Measurements from ENCODE around the gene ADARB1.

ADARB1 gene

DNA sequence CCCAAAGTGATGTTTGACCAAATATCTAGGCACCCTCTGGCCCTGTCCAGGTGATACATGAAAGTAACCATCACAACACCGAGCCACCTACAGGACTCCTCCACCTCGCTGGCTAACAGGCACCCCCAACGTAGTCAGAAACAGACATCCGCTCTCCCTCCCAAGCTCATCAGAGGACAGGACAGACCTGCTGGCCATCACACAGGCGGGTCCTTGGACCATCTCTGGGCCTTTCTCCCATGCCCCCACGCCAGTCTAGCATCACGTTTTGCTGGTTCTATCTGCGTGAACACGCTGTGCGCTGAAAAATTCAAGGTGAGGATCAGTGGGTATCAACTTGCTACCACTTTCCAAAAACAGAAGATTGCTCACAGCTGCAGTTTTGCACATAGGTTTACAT, 21.4 kb upstream of the ADARB1 start:
- no peak for DNase-seq (ENCODE audit: low read depth)
- no peak for TF ChIP-seq CTCF (IDR thresholded peaks at IDR 0.05; ENCODE audit: low read length, missing control alignments)
- H3K4me3 ChIP-seq (replicated peaks; ENCODE audit: low read depth, low read length): no peak overlapping the region

GRCh38 chr21:45053561-45054226, 20.7 kb upstream of the ADARB1 start:
- H3K4me3 ChIP-seq (replicated peaks; ENCODE audit: low read depth, low read length): no peak overlapping the region
- DNase-seq (ENCODE audit: low read depth): no peak
- no peak for TF ChIP-seq CTCF (IDR thresholded peaks at IDR 0.05; ENCODE audit: low read length, missing control alignments)

DNA sequence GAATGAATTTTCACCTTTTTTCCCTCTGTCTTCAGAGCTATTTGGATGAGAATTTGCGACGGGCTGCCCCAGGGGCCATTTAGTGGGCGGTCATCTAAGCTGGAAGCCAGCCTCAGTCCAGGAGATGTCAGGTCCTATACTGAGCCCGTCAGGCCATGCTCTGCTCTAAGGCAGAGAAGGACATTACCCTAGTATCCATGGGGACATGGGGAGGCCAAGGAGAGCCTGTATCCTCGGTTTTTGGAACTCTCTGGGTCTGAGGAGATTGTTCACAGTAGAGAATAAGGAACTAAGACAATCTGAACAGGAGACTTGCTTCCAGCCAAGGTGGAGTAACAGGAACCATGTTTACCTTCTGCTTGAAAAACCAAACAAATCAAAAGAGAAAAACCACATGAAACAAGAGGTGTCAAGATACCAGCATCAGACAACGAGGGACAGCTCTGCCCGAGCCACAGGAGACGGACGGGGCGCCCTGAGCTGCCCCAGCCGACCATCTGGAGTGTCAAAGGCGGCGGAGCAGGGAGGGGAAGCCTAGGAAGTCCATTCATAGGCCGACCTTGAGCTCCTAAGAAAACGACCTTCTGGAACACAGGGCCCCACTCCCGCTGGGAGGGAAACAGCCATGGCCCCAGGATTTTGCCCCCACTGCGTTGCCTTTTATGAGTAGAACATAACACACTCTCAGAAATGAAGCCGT, 20.0 kb upstream of the ADARB1 start:
- no peak overlapping the region for H3K4me3 ChIP-seq (replicated peaks; ENCODE audit: low read depth, low read length)
- no peak for DNase-seq (ENCODE audit: low read depth)
- TF ChIP-seq CTCF (IDR thresholded peaks at IDR 0.05; ENCODE audit: low read length, missing control alignments): no peak

DNA sequence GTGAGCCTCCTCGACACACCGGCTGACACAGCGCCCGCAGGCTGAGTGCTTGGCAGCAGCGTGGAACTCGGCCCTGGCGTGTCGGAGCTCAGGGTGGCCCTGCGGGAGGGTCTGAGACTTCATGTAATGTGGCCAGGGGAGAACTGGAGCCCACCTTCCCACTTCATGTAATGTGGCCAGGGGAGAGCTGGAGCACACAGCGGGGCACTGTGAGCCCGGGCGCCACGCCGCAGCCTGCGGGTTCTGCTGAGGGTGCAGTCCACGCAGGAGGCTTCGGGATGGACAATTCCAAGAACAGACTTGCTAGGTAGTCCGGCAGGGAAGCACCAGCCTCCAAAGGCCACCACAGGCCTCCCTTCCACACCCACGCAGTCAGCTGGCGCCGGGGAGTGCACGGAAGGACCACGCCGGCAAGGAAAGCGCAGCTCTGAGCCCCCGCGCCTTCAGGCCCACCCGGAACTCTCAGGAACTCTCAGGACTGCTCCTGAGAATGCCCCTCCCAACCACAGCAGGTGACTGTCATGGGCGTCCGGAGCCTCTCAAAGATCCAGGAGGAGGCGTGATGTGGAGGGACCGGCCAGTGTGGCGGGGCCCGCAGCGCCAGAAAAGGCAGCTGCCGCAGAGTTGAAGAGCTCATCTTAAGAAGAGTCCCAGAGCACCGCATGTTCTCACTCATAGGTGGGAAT, 19.3 kb upstream of the ADARB1 start:
- no peak for DNase-seq (ENCODE audit: low read depth)
- H3K4me3 ChIP-seq (replicated peaks; ENCODE audit: low read depth, low read length): no peak overlapping the region
- no peak for TF ChIP-seq CTCF (IDR thresholded peaks at IDR 0.05; ENCODE audit: low read length, missing control alignments)

GRCh38 chr21:45055861-45056260, 18.5 kb upstream of the ADARB1 start:
- TF ChIP-seq CTCF (IDR thresholded peaks at IDR 0.05; ENCODE audit: low read length, missing control alignments): no peak
- no peak for DNase-seq (ENCODE audit: low read depth)
- no peak overlapping the region for H3K4me3 ChIP-seq (replicated peaks; ENCODE audit: low read depth, low read length)

DNA sequence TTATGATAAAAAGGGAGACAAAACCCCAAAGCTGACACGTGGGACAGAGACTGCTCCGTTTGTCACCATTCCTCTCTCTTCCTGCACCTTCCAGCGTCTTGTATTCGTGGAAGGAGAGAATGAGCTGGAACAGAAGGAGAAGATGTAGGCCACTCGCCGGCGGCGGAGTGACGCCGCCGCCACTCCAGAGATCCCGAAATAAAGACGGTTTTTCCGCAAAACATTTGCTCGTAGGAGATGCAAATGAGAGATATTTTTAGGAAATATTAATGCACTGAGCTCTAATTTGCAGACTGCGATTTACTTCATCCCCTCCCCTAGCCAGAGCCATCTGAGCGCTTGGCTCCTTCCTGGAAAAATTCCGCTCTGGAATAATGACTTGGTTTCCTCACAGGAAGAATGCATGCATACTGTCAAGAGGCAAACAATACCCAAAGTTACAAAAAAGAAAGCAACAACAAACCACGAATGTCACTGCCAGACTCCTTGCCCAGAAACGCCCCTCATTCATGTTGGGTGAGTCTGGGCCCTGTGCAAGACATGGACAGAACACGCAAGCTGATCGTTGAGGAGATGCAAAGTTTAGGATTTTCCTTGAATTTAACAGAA, 18.0 kb upstream of the ADARB1 start:
- DNase-seq (ENCODE audit: low read depth): no peak
- TF ChIP-seq CTCF (IDR thresholded peaks at IDR 0.05; ENCODE audit: low read length, missing control alignments): no peak
- no peak overlapping the region for H3K4me3 ChIP-seq (replicated peaks; ENCODE audit: low read depth, low read length)
